ENCODE results near the gene TMED1.

TMED1 gene

GRCh38 chr19:10830931-10831779, 4.9 kb downstream of the TMED1 start:
- no peak for FAIRE-seq

- FAIRE-seq: no peak
These were observed 5.6 kb downstream of the TMED1 start for GRCh38 chr19:10830370-10830769.

GRCh38 chr19:10829967-10830366, 6.0 kb downstream of the TMED1 start:
- no peak for FAIRE-seq

DNA sequence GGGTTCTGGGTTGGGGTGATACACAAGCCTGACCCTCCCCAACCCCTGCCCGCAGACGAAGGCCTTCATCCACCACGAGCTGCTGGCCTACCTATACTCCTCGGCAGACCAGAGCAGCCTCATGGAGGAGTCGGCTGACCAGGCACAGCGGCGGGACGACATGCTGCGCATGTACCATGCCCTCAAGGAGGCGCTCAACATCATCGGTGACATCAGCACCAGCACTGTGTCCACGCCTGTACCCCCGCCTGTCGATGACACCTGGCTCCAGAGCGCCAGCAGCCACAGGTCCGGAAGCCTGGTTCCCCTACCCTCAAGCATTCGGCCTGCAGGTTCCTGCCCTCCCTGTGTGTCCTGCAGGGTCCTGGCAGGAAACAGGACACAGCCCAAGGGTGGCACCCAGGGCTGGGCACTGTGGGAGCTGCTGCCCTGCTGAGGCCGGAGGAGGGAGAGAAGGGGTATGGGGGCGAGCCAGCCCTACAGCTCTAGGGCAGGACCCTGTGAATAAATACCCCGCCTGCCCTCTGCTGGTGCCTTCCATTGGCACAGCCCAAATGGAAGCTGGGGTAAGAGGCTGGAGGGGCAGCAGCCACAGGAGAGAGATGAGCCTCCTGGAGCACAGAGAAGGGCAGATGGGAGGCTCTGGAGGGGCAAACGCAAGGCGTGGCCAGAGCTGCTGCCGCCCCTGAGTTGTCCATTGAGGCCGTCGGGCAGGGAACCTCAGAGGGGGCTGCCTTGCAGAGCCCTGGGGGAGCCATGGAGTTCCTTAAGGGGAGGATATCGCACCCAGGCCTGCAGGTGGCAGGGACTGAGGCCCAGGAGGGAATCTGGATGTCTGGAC, 6.8 kb downstream of the TMED1 start:
- FAIRE-seq: no peak

GRCh38 chr19:10826846-10827245, 9.2 kb downstream of the TMED1 start:
- FAIRE-seq: no peak

DNA sequence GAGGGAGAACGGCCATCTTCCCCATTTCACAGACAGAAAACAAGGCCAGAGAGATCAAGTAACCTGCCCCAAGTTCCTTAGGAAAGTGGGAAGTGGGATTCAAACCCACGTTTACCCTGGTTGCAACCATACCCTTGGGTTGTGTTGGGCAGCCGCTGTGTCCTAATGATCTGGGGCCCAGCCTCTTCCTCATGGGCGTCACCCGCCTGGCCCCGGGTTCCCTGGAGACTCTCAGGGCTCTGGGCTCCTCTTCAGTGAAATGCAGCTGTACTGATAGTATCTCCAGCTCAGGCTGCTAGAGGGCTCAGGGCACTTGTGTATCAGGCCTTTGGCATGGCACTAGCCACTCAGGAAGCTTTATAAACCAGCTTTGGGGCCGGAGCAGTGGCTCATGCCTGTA, 9.8 kb downstream of the TMED1 start:
- no peak for FAIRE-seq

DNA sequence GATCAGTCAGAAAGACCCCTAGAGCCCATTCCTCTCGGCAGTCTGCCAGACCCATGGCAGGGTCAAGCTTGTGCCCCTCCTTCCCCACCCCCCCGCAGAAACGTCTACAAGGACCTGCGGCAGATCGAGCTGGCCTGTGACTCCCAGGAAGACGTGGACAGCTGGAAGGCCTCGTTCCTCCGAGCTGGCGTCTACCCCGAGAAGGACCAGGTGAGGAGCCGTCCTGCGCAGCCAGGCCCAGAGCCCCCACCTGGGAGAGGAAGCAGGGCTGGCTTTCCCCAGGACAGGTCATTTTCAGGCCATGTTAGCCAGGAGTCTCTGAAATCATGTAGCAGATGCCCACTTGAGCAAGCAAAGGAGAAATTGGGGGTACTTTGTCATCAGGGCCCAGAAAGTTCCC, 12.3 kb downstream of the TMED1 start:
- FAIRE-seq: no peak

DNA sequence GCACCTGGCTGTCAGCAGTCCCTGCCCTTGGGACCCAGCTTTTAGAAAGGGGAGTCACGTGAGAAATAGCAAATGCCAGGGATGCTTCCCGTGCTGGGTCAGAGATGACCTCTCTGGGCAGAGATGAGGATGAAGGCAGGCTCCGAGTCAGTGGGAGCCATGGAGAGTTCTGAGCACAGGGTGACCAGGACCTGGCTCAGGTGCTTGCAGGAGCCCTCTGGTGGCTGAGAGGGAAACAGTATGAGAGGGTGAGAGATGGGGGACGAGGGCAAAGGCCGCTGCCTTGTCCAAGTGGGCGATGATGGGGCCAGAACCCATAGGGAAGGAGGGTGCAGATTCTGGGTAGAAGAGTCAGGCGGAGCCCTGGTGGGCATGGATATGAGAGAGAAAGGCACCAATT, 15.8 kb downstream of the TMED1 start:
- no peak for FAIRE-seq

GRCh38 chr19:10819124-10820060, 16.6 kb downstream of the TMED1 start:
- FAIRE-seq: no peak

DNA sequence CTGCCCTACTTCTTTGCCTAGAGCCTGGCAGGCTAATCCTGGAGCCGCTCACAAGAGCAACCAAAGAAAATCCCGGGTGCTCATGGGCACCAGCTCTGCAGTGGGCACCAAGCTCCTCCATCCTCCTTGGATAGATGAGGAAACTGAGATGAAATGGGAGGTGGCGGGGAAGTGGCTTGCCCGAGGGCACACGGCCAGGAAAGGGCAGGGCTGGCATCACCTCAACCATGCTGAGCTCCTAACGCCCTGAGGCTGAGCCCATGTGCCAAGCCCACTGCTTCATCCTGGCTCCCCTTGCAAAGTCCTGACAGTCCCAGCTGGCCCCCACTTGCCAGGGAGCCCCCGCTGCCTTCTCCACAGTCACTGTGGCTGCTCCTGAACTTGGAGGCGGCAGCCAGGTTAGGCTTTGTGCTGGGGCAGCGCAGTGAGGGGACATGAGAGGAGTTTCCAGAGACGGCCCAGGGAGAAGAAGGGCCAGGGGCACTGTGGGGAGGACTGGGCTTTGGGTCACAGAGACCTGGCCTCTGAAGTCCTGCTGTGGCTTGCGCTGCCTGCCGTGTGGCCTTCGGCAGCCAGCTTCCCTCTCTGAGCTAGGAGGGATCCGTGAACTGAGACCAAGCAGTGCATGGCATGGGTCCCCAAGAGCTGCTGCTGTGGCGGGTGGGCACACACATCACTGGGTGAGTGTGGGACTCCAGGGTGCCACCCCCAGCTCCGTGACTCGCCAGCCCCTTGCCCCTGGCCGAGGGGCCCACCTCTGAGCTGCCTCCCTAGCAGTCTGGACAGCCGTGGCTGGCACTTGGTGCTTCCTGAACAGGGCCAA, 17.5 kb downstream of the TMED1 start:
- no peak for FAIRE-seq

- FAIRE-seq: no peak
These were observed 18.5 kb downstream of the TMED1 start for GRCh38 chr19:10817291-10818038.

DNA sequence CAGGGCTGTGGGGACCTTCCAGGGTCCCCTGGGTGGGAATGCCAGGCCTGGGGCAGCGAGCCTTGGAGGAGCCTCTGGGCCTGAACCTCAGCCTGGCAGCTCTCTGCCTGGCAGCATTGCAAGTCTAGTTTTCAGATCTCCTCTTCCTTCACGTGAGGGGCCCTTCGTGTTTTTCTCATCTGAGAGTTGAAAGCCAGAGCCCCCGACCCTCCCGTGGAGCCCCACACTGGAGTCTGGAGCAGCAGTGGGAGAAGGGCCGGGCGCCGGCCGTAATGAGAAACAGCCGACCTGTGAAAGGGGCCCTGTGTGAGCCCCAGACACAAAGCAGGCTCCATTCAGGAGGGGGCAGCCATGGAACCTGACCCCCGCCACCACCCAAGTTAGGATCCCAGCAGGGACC, 19.3 kb downstream of the TMED1 start:
- no peak for FAIRE-seq

DNA sequence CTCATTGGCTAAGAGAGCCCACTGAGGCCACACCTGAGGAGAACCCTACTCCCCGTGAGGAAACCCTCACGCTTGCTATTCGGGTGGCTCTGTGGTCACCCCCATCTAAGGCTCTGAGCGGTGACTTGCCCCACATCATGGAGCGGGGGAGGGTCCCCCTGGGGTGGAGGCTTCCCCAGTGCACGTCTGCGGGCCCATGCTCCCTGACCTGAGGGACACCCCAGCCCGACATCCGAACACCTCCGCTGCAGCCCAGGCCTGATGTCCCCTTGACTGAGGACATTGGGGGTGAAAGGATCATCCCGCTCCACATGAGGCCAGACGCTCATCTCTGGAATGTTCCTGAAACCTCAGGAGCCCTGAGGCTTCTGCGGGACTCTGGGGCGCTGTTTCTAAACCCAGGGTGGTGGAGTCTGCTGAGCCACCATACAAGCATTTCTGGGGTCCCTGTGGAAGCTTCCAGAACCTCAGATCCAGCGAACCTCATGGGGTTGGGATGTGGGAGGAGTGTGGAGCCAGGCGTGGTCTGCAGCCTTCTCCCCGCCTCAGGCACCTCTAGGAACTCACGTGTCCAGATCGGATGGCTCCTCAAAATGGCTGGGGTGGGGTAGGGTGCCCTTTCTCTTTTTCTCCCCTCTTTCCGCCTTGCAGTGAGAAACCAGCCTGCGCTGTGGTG, 19.9 kb downstream of the TMED1 start:
- no peak for FAIRE-seq

- no peak for FAIRE-seq
These were observed 20.9 kb downstream of the TMED1 start for GRCh38 chr19:10815007-10815536.

DNA sequence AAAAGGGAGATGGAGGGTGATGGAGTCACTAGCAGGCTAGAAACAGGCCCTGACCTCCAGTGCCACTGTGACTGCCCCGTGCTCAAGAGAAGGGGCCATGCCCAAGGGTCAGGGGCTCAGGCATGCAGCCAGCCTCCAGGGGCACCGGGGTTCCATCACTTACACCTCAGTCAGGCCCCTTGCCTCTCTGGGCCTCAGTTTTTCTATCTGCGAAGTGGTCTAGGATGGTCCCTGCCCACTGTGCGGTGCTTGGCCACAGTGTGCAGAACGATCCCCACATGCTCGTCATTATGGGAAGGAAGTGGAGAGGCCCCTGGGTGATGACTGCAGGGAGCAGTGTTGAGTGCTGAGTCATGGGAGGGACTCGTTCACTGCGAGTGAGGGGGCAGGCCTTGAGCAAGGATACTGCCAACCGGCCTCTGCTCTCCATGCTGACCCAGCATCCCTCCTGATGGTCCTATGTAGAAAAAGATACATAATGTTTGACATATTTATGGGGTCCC, 23.1 kb downstream of the TMED1 start:
- no peak for FAIRE-seq

GRCh38 chr19:10812196-10812595, 23.8 kb downstream of the TMED1 start:
- no peak for FAIRE-seq

GRCh38 chr19:10811391-10812111, 24.5 kb downstream of the TMED1 start:
- no peak for FAIRE-seq

GRCh38 chr19:10809651-10810285, 26.2 kb downstream of the TMED1 start:
- FAIRE-seq: no peak

Measured in G401.6 (cell line).